ENCODE measurements around the gene PLA2G2E. TPM values are rescaled to one million over a fixed set of nuclear protein-coding genes. Genes with fewer than 3 reads are reported as not detected.

The PLA2G2E gene
- polyA plus RNA-seq, 1 of the 3 experiments (the other 2 are of a cell fraction) = not detected

DNA sequence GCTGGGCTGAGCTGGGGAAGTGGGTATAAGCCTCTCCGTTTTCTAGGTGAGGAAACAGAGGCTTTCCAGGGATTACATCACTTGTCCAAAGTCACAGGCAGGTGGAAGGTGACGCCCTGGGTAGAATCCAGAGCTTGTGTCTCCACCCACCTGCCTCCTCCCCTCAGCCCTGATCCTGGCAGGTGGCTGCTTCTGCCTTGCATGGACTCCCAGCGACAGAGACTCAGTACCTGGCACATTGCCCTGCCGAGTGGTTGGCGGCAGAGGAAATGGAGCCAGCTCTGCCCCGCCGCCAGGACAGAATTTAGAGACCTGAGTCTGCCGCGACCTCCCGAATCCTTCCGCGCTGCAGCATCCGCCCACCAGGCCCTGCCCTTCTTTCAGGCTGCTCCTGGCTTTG lies 2.1 kb downstream of the PLA2G2E start:
- H2AFZ ChIP-seq (ENCODE audit: low read depth) = no peak overlapping the region
- no peaks in the 10 kb centered on the region for H3F3A ChIP-seq (replicated peaks; ENCODE audit: insufficient read depth)
- no peaks in the 10 kb centered on the region for H3K79me2 ChIP-seq (ENCODE audit: insufficient read depth)
- POLR2A ChIA-PET = no interaction called here
- no peak for DNase-seq
- H3K4me1 ChIP-seq (ENCODE audit: control insufficient read depth in 1 of 2, insufficient read depth in 2 of 2, low read depth in 1 of 2, low read length in 1 of 2) = peaks cover 0 to 3% of the 10 kb centered on the region in 2 experiments; a peak in 1 of 4 replicates
- CTCF ChIA-PET = interaction anchor here (0.7 to 14.7 kb wide), 7 partner anchors 17 to 572 kb away, joined by 3 to 243 read pairs (median 4); no protein-coding TSS in a partner anchor
- no peaks in the 10 kb centered on the region for H3K9me2 ChIP-seq
- no peak overlapping the region for H3K4me3 ChIP-seq (ENCODE audit: low read depth in 2 of 2, low read length in 1 of 2)
- H3K4me2 ChIP-seq = no peak overlapping the region
- H4K20me1 ChIP-seq (ENCODE audit: insufficient read depth) = no peaks in the 10 kb centered on the region
- WGBS (ENCODE audit: low lambda C conversion rate) = 63% methylated on average over 3 of the region's 13 CpGs
- H3K27ac ChIP-seq (ENCODE audit: low read depth in 2 of 2, low read length in 1 of 2) = no peak overlapping the region
- no peaks in the 10 kb centered on the region for H3K27me3 ChIP-seq (ENCODE audit: insufficient read depth)
- no peaks in the 10 kb centered on the region for H3K9me3 ChIP-seq
- no peaks in the 10 kb centered on the region for H3K36me3 ChIP-seq (replicated peaks in 1 of 2; ENCODE audit: control insufficient read depth in 1 of 2, insufficient read depth in 2 of 2, low read length in 1 of 2)
- TF ChIP-seq TCF12 (IDR thresholded peaks at IDR 0.05) = no peak
- no peak overlapping the region for H3K9ac ChIP-seq

DNA sequence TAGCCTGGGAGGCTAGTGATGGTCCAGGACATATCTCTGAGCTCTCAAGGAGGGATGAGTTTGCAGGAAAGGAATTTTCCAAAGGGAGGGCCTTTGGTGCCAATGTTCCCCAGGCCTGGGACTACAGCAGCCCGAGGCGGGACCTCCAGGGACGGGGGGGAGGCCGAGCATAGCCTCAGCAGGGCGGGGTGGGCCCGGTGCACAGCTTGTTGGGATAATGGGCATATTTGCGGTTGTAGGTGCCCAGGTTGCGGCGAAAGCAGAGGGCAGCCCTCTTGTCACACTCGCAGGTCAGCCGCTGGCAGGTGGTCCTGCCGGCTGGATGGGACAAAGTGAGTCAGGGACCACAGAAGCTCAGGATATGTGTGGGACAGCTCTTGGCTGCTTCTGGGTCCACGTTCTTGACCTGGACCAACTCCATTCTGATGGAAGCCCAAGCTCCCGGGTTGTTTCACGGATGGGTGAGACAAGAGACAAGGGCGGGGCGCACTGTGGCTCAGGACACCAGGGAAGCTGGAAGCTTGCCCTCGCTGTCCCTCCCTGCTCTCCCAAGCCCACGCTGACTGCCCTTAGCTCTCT lies 3.2 kb downstream of the PLA2G2E start:
- WGBS (ENCODE audit: low lambda C conversion rate) = 84% methylated on average over 15 of the region's 19 CpGs
- Histone ChIP-seq H3K36me3 (replicated peaks in 1 of 2; ENCODE audit: control insufficient read depth in 1 of 2, insufficient read depth in 2 of 2, low read length in 1 of 2) (no peaks in the 10 kb centered on the region), H3K4me2 (no peak overlapping the region)

More for the DNA sequence above, 3.2 kb downstream of the PLA2G2E start:
- Histone ChIP-seq H3K4me3 (ENCODE audit: low read depth in 2 of 2, low read length in 1 of 2) (no peak overlapping the region), H3K27ac (ENCODE audit: low read depth in 2 of 2, low read length in 1 of 2) (no peak overlapping the region), H3F3A (replicated peaks; ENCODE audit: insufficient read depth) (no peaks in the 10 kb centered on the region), H3K9ac (no peak overlapping the region), H3K79me2 (ENCODE audit: insufficient read depth) (no peaks in the 10 kb centered on the region), H3K9me2 (no peaks in the 10 kb centered on the region), H3K4me1 (ENCODE audit: control insufficient read depth in 1 of 2, insufficient read depth in 2 of 2, low read depth in 1 of 2, low read length in 1 of 2) (peaks cover 0 to 3% of the 10 kb centered on the region in 2 experiments; a peak in 1 of 4 replicates), H2AFZ (ENCODE audit: low read depth) (no peak overlapping the region), H4K20me1 (ENCODE audit: insufficient read depth) (no peaks in the 10 kb centered on the region), H3K9me3 (no peaks in the 10 kb centered on the region), H3K27me3 (ENCODE audit: insufficient read depth) (no peaks in the 10 kb centered on the region)
- ChIA-PET POLR2A (no interaction called here), CTCF (interaction anchor here (0.5 to 14.7 kb wide), 8 partner anchors 8 to 621 kb away, joined by 3 to 243 read pairs (median 4); no protein-coding TSS in a partner anchor)
- DNase-seq = no peak
- TF ChIP-seq RXRA (IDR thresholded peaks at IDR 0.05; ENCODE audit: borderline replicate concordance, low read depth) (no peak), FOSL2 (IDR thresholded peaks at IDR 0.05; ENCODE audit: borderline replicate concordance, low read depth) (no peak), TEAD4 (IDR thresholded peaks at IDR 0.05; ENCODE audit: borderline replicate concordance, insufficient read depth) (no peak), POLR2AphosphoS5 (IDR thresholded peaks at IDR 0.05; ENCODE audit: low read depth, low read length) (no peak), RAD21 (IDR thresholded peaks at IDR 0.05; ENCODE audit: low read length) (no peak), ELF1 (IDR thresholded peaks at IDR 0.05) (no peak), MEF2A (IDR thresholded peaks at IDR 0.05; ENCODE audit: borderline replicate concordance, low read depth) (no peak), SMC3 (IDR thresholded peaks at IDR 0.05; ENCODE audit: low read depth, low read length) (no peak), GABPA (IDR thresholded peaks at IDR 0.05; ENCODE audit: low read depth) (no peak), FOXJ3 (CRISPR knock-in tag; IDR thresholded peaks at IDR 0.05) (no peak), TAF1 (IDR thresholded peaks at IDR 0.05; ENCODE audit: borderline replicate concordance, low read depth, low read length) (no peak), TCF12 (IDR thresholded peaks at IDR 0.05) (no peak), EZH2phosphoT487 (IDR thresholded peaks at IDR 0.05; ENCODE audit: borderline replicate concordance, low read depth) (no peak)
- TF ChIP-seq, protein P1, sequence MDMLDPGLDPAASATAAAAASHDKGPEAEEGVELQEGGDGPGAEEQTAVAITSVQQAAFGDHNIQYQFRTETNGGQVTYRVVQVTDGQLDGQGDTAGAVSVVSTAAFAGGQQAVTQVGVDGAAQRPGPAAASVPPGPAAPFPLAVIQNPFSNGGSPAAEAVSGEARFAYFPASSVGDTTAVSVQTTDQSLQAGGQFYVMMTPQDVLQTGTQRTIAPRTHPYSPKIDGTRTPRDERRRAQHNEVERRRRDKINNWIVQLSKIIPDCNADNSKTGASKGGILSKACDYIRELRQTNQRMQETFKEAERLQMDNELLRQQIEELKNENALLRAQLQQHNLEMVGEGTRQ (IDR thresholded peaks at IDR 0.05; ENCODE audit: borderline replicate concordance, low read depth, low read length) = no peak
- TF ChIP-seq, protein P2, sequence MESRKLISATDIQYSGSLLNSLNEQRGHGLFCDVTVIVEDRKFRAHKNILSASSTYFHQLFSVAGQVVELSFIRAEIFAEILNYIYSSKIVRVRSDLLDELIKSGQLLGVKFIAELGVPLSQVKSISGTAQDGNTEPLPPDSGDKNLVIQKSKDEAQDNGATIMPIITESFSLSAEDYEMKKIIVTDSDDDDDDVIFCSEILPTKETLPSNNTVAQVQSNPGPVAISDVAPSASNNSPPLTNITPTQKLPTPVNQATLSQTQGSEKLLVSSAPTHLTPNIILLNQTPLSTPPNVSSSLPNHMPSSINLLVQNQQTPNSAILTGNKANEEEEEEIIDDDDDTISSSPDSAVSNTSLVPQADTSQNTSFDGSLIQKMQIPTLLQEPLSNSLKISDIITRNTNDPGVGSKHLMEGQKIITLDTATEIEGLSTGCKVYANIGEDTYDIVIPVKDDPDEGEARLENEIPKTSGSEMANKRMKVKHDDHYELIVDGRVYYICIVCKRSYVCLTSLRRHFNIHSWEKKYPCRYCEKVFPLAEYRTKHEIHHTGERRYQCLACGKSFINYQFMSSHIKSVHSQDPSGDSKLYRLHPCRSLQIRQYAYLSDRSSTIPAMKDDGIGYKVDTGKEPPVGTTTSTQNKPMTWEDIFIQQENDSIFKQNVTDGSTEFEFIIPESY (IDR thresholded peaks at IDR 0.05; ENCODE audit: borderline replicate concordance, low read depth) = no peak
- TF ChIP-seq, protein P3, sequence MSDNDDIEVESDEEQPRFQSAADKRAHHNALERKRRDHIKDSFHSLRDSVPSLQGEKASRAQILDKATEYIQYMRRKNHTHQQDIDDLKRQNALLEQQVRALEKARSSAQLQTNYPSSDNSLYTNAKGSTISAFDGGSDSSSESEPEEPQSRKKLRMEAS (IDR thresholded peaks at IDR 0.05; ENCODE audit: low read depth) = no peak
- TF ChIP-seq, protein P4, sequence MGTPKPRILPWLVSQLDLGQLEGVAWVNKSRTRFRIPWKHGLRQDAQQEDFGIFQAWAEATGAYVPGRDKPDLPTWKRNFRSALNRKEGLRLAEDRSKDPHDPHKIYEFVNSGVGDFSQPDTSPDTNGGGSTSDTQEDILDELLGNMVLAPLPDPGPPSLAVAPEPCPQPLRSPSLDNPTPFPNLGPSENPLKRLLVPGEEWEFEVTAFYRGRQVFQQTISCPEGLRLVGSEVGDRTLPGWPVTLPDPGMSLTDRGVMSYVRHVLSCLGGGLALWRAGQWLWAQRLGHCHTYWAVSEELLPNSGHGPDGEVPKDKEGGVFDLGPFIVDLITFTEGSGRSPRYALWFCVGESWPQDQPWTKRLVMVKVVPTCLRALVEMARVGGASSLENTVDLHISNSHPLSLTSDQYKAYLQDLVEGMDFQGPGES (IDR thresholded peaks at IDR 0.05; ENCODE audit: low read depth, low read length) = no peak

Data from SK-N-SH (cell line).